Measurements from ENCODE around the gene CNPPD1.

GRCh38 chr2:219174146-219174545, 2.6 kb downstream of the CNPPD1 start:
- no peak for TF ChIP-seq POLR2A (IDR thresholded peaks at IDR 0.05; ENCODE audit: low read length)
- TF ChIP-seq GATA1 (IDR thresholded peaks at IDR 0.05; ENCODE audit: low read depth, low read length) = no peak
